Hindlimb muscle (tissue), 1 donor: ENCODE results near the gene ALDH1L2. TPM values are rescaled to one million over a fixed set of nuclear protein-coding genes. Genes with fewer than 3 reads are reported as not detected.

Source experiments
- DNase-seq: peaks from one replicate; pipeline ENCODE4 v3.0.0-alpha.2; 2013
- polyA plus RNA-seq: library from polyadenylated mRNA; unstranded; fragments of 120-200 nt; gene quantifications from one replicate; pipeline ENCODE4 v1.2.1, GENCODE V29; 2013; ENCODE audit not compliant: insufficient read length

Gene ALDH1L2
- polyA plus RNA-seq, 1 donor, result 6.6 TPM

DNA sequence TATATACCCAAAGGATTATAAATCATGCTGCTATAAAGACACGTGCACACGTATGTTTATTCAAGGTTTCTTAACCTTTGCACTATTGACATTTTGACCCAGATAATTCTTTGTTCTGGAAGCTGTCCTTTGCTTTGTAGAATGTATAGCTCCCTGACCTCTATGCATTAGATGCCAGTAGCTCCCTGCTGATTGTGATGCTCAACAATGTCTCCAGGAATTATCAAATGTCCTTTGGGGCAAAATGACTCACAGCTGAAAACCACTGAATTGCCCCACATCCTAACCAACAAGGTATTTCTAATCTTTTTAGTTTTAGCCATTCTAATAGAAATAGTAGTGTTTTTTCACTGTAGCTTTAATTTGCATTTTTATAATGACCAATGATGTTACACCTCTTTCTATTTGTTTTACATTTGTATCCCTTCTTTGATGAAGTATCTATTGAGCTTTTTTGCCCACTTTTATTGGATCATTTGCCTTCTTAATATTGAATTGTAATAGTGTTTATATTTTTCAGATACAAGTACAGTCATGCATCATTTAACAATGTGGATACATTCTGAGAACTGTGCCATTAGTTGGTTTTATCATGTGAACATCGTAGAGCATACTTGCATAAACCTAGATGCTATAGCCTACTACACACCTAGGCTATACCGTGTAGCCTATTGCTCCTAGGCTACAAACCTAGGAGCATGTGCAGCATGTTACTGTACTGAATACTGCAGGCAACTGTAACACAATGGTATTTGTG, 108.5 kb downstream of the ALDH1L2 start:
- DNase-seq, result no peak

DNA sequence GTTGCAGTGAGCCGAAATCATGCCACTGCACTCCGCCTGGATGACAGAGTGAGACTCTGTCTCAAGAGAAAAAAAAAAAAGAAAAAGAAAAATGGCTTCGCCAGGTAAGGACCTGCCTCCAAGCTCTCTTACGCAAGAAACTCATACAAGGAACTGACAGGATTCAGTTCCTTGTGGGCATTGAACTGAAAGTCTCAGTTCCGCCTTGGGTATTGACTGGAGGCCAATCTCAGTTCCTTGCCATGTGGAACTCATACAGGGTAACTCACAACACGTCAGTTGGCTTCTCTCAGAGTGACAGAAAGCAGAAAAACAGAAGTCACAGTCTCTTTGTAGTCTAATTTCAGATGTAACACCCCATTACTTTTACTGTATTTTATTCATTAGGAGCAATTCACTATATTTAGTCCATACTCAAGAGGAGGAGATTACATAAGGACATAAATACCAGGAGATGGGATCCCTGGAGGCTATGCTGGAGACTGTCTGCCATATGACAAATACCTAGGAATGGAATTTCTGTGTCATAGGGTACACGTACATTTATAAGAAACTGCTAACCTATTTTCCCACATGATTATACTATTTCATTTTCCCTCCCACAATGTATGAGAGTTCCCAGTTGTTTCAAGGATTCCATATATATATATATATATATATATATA, 109.5 kb downstream of the ALDH1L2 start:
- peak; percentile 34 for DNase-seq

- no peak for DNase-seq
Measured at GRCh38 chr12:104973250-104973649, 111.0 kb downstream of the ALDH1L2 start.

DNA sequence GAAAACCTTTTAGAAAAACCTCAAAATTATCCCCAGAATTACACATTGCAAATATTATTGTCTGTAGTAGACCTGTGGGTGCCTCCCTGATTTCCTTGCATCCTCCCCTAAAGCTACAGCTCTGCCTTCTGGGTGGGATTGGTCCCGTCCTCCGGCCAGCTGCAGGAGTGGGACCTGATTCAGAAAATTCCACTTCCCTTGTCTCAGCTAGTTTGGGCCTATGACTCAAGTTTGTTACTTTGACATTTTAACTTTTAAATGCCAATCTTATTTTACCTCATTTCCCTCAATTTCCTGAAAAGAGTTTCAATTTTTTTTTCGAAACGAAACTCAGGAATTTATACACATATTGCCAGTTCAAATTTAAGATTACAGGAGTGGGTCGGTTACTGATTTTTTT, 113.0 kb downstream of the ALDH1L2 start:
- no peak for DNase-seq

Other genes starting within 250 kb of the ALDH1L2 start
- gene SLC41A2, start 126.2 kb downstream of the ALDH1L2 start, polyA plus RNA-seq, result 2.1 TPM
- gene NOPCHAP1, start 98.1 kb downstream of the ALDH1L2 start, polyA plus RNA-seq, result 12.2 TPM
- gene WASHC4, start 23.3 kb upstream of the ALDH1L2 start, polyA plus RNA-seq, result 30.8 TPM
- gene APPL2, start 151.7 kb upstream of the ALDH1L2 start, polyA plus RNA-seq, result 26.8 TPM
- 9.1 TPM for gene C12orf75, start 246.2 kb upstream of the ALDH1L2 start, polyA plus RNA-seq